ENCODE results near the gene TEC.
"Not testable (repeated sequence)": the region's sequence is repeated elsewhere in the genome, so short reads cannot be mapped to it uniquely, and the experiment has no call there.

The TEC gene

DNA sequence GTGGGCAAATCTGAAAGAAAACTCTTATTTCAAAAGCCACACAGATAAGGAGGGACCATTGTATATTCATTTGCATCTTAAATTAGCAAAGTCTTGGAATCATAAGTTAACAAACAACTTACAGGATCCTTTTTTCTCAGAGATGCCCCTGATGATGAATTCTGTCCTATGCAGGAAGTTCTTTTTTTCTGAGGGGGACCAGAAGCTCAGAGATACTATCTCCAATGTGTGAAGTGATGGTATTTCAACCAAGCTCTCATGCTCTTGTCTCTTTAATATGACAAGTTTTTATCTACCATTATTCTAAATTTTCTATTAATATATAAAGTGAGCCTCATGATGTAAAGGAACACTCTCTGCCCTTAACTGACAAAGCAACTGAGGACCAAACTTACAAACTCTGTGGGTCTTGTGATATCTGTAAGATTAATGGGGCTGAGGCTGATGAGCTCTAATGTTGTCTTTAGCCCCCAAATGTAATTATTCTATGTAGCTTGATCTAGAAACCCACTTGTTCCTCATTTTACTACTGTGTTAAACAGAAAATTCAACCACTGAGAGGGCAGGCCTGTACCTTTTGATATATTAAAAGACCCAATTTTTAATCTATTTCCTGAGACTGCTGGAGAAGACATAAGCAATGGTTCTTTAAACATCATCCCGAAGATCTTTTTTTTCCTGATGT, 27.0 kb downstream of the TEC start:
- no peak for DNase-seq (ENCODE audit: low read depth in 2 of 2)

DNA sequence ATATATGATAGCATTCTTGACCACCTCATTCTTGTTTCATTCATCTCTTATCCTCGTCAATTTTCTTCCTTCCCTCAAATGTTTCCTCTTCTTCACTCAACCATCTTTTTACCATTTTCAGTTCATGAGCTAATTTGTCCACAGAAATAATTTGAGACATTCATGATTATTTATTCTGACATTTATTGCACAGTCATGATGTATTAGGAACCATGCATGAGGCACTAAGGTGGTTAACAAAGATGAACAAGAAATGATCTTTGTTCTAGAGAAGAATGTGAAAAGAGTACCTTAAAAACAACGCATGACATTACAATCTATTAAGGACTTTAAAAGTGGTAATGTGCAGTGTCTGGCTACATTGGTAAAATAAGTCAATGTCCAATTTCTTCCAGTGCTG, 27.9 kb downstream of the TEC start:
- no peak for DNase-seq (ENCODE audit: low read depth in 2 of 2)

GRCh38 chr4:48237996-48238645, 31.5 kb downstream of the TEC start:
- no peak for DNase-seq (ENCODE audit: low read depth in 2 of 2)

GRCh38 chr4:48235050-48235449, 34.6 kb downstream of the TEC start:
- DNase-seq (ENCODE audit: low read depth in 2 of 2) = no peak

DNA sequence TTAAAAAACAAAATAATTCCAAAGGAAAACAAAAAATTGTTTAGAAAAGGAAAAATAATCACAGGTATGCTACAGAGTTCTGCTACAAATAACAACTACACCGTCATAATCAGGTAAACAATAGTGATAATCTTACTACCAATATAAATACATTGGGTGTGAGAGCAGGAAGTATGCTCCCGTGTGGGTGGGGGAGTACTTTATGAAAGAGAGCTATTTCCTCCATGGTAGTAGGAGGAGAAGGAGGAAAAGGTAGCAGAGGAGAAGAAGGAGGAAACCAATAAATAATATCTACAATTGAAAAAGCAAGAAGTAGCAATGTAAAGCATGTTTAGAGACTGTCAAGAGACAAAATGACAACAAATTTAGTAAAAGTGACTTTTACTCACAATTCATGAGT, 35.1 kb downstream of the TEC start:
- DNase-seq (ENCODE audit: low read depth in 2 of 2) = no peak

DNA sequence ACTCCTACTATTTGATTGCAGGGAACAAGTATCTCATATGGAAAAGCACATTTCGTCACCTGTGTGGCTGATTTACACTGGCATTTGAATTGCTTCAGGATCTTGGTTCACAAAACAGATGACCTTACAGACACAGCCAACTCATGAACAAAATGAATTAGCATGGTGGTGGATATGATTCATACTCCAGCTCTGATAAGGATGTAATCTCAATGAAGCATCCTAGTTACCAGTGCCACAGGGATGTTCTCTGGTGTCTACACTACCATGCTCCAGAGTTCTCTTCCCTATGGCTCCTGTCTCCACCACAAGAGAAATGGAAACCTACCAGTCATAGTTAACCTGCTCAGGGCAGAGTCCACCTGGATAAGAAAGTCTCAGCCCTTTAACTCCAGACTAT, 40.7 kb downstream of the TEC start:
- no peak for DNase-seq (ENCODE audit: low read depth in 2 of 2)

DNA sequence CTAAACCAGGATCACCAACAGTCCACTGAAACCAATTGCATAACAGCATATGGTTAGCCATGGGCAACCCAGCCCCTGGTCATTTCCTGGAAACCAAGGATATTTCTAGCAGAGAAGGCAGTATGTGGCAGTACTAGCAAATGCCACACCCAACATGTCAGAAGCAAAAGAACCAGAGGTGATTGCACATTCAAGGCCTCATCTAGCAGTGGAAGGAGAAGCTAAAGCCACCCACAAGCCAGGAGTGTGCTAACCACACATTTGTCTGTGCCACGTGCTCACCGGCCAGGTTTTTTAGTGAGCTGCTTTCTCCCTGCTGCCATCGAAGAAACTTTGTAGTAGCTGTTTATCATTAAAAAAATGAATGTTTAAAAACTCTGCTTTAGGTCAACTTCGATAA, 42.0 kb downstream of the TEC start:
- DNase-seq (ENCODE audit: low read depth in 2 of 2) = no peak

DNA sequence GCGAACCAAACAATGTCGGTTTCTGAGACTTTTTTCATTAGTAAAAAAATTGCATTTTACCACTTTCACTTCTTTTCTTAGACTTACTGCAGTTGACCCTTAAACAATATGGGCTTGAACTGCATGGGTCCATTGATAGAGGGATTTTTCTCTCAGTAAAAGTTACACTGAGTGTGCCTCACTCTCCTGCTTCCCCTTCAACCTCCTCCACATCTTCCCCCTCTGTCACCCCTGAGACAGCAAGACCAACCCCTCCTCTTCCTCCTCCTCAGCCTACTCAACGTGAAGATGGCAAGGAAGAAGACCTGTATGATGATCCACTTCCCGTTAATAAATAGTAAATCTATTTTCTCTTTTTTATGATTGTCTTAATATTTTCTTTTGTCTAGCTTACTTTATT, 43.4 kb downstream of the TEC start:
- no peak for DNase-seq (ENCODE audit: low read depth in 2 of 2)

- DNase-seq (ENCODE audit: low read depth in 2 of 2) = no peak
Measured at GRCh38 chr4:48225368-48226141, 44.1 kb downstream of the TEC start.

DNA sequence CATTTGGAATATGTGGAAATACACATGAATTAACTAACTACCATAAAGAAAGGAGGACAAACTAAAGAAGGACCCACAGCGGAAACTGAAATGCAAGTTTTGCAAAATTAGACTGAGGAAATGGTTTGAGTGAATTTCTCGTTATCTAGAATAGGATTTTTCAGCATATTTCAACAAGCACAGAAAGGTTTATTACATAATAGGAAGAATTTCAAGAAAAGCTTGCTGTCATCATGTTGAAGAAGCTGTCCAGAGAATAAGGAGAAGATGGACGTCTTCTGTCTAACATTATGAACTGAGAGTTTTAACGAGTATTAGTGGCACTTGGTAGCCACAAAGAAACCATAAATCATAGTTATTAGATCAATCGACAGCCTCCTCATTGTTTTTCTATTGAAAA, 45.0 kb downstream of the TEC start:
- no peak for DNase-seq (ENCODE audit: low read depth in 2 of 2)

GRCh38 chr4:48223633-48224295, 45.9 kb downstream of the TEC start:
- DNase-seq (ENCODE audit: low read depth in 2 of 2) = no peak

- DNase-seq (ENCODE audit: low read depth in 2 of 2) = no peak
Measured at GRCh38 chr4:48222491-48222890, 47.1 kb downstream of the TEC start.

- not testable (repeated sequence) for DNase-seq (ENCODE audit: low read depth in 2 of 2)
Measured at GRCh38 chr4:48219430-48219829, 50.2 kb downstream of the TEC start.

DNA sequence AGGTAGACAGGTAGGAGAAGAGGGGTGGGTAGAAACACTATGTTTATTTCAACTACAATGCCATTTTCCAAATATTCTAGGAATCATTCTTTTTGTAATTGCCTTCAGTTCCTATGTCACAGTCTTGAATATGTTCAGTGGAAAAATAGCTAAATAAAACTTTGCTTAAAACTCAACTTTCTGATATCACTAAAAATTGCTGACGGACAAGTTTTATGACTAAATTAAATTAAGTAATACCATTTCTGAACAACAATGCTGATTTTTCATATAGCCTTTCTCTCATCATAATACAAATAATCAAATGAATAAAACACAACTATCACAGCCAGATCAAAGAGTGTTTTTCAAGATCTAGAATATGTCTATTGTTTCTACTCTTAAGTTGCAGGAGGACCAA, 53.1 kb downstream of the TEC start:
- DNase-seq (ENCODE audit: low read depth in 2 of 2) = no peak

DNA sequence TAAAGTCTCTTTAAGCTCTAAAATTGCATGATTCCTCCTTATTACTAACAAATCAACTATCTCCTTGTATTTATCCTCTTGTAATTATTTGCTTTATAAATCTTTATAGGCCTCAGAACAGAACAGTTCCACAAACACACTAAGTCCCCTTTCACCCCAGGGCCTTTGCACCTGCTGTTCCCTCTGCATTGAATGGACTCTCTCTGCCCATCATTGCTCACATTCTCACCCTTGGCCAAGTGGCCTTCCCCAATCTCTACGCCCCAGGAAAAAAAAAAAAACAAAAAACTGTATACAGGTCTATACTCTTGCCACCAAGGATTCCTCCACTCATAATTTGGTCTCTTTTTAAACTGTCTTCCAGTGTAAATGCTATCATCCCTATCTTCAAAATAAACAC, 53.7 kb downstream of the TEC start:
- no peak for DNase-seq (ENCODE audit: low read depth in 2 of 2)

DNA sequence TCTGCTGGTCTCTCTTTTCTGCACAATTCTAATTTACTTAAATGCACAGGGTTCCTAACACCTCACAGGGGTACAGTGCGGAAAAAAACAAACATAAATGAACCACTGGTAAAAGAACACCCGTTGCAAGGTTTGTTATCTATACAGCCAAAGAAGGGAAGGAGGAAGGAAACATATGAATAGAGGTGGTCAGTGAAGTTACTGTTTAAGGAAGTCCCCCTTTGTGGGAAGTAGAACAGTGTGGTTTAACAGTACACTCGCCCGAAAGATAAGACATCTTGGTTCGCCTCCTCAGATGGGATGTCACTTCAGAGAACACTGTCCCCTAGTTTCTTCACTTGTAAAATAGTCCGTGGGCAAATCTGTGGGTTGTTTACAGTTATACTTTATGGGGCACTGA, 57.5 kb downstream of the TEC start:
- no peak for DNase-seq (ENCODE audit: low read depth in 2 of 2)

GRCh38 chr4:48210966-48211328, 58.7 kb downstream of the TEC start:
- no peak for DNase-seq (ENCODE audit: low read depth in 2 of 2)

DNA sequence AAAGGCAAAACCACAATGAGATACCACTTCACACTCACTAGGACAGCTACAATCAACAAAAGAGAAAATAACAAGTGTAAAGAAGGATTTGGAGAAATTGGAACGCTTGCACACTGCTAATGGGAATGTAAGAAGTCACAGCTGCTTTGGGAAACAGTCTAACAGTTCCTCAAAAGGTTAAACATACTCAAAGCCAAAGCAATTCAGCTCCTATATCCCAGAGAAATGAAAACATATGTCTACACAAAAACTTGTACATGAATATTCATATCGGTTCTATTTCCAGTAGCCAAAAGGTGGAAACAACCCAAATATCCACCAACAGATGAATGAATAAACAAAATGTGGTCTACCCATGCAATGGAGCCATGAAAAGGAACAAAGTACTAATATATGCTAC, 64.0 kb downstream of the TEC start:
- DNase-seq (ENCODE audit: low read depth in 2 of 2) = no peak

DNA sequence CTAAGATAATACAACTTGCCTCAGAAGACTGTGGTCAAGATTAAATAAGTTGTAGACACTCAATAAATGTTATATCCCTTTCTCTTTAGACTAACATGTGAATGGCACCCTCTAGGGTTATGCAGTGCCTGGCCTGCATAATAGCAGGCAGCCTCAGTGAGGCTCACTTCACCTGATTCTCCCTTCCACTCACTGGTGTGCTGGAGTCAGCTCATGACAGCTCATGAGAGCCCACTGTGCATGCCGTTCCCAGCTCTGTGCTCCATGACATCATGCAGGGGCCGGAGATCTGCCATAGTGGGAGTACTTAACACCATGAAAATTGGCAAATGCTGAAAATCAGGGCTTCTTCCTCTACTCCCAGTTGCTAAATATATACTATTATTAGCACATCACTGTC, 64.5 kb downstream of the TEC start:
- DNase-seq (ENCODE audit: low read depth in 2 of 2) = no peak

GRCh38 chr4:48203819-48204218, 65.8 kb downstream of the TEC start:
- no peak for DNase-seq (ENCODE audit: low read depth in 2 of 2)

DNA sequence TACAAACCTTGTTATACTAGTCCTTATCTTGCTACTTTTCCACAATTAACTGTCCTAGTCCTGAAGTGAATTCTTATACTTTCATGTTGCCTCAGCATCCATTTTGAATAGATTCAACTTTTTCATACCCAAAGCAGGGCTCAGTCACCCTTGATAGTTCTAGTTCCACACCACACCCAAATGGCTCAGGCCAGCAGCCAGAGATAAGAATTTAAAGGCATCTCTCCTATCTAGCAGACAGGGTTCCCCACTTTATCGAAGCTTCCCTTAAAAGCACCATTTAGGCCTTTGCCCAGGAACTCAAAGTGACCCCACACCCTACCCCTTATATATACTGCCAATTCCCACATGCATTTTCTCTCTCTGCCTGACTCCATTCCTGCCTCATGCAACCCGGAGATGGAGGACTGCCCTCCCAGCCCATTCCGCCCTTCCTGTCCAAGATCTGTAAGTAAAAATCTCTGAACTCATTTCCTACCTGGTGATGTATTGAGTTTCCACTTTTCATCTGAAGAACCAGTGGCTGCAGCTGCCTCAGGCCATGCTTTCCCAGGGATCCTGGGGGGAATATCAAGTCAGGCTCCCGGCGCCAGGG, 71.9 kb downstream of the TEC start:
- DNase-seq (ENCODE audit: low read depth in 2 of 2) = no peak

All from stimulated activated CD8-positive, alpha-beta memory T cell treated with anti-CD3 and anti-CD28 coated beads, Interleukin-2, amount 100 ng/mL, for 1 hour (primary cell).